ENCODE measurements around the gene EFNA2.

EFNA2 gene

DNA sequence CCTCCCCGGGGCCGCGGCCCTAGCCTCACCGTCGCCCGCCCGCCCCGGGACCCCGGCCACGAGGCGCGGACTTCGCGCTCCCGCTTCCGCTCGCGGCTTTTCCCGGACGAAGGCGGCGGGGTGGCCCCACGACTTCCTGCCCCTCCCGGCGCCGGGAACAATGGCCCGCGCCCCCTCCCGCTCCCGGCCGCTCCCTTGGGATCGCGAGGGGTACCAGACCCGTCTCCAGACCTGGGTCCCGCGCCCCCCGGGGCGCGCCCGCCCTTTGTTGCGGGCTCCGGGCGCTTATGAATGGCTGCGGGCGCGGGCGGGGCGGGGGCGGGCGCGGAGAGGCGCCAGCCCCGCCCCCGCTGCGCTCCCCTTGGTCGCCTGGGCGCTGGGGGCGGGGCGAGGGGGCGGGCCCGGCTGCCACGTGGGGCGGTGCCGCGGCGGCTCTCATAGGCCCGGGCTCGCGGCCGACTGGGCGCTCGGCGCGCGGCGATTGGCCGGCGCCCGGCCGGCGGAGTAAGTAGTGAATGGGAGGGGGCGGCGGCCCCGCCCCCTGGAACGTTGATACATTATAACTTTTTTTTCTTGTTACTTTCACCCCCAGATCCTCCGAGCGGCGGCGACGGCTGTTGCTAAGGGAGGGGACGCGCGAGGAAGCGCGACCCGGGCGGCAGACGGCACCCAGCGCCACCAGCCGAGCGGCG is 36.2 kb upstream of the EFNA2 start:
- Histone ChIP-seq H4K20me1 (ENCODE audit: control insufficient read depth, insufficient read depth, low read depth, low read length) (peaks cover 9% of the 10 kb centered on the region; the same call in 1 of the 2 replicates), H3K4me3 (ENCODE audit: low read length) (peak overlapping the region; percentile 96), H3K9me2 (replicated peaks; ENCODE audit: control insufficient read depth, low read length) (no peaks in the 10 kb centered on the region), H3K27ac (ENCODE audit: low read depth, low read length) (peak overlapping the region; percentile 94), H3K4me1 (ENCODE audit: control insufficient read depth, low read length) (peaks cover 48% of the 10 kb centered on the region), H3K36me3 (ENCODE audit: control insufficient read depth, low read length) (peaks cover 61% of the 10 kb centered on the region), H3K27me3 (ENCODE audit: control insufficient read depth, low read length) (no peaks in the 10 kb centered on the region), H3K4me2 (ENCODE audit: low read length) (peak overlapping the region; percentile 69), H3F3A (ENCODE audit: control insufficient read depth, insufficient read depth) (peaks cover 16% of the 10 kb centered on the region), H3K9me3 (ENCODE audit: control insufficient read depth, insufficient read depth, low read length) (no peaks in the 10 kb centered on the region), H3K79me2 (ENCODE audit: control insufficient read depth, low read length) (peaks cover 63% of the 10 kb centered on the region)
- TF ChIP-seq EZH2phosphoT487 (IDR thresholded peaks at IDR 0.05; ENCODE audit: borderline replicate concordance, low read length) (no peak), CTCF (IDR thresholded peaks at IDR 0.05; ENCODE audit: low read depth, low read length, poor library complexity, severe bottlenecking) (no peak)

GRCh38 chr19:1249990-1250436 is 35.7 kb upstream of the EFNA2 start:
- peaks cover 16% of the 10 kb centered on the region for H3F3A ChIP-seq (ENCODE audit: control insufficient read depth, insufficient read depth)
- peaks cover 62% of the 10 kb centered on the region for H3K36me3 ChIP-seq (ENCODE audit: control insufficient read depth, low read length)
- H3K27me3 ChIP-seq (ENCODE audit: control insufficient read depth, low read length): no peaks in the 10 kb centered on the region
- H3K4me2 ChIP-seq (ENCODE audit: low read length): peak overlapping the region; percentile 69
- peaks cover 63% of the 10 kb centered on the region for H3K79me2 ChIP-seq (ENCODE audit: control insufficient read depth, low read length)
- no peaks in the 10 kb centered on the region for H3K9me2 ChIP-seq (replicated peaks; ENCODE audit: control insufficient read depth, low read length)
- no peaks in the 10 kb centered on the region for H3K9me3 ChIP-seq (ENCODE audit: control insufficient read depth, insufficient read depth, low read length)
- H4K20me1 ChIP-seq (ENCODE audit: control insufficient read depth, insufficient read depth, low read depth, low read length): peaks cover 11% of the 10 kb centered on the region; the same call in 1 of the 2 replicates
- H3K27ac ChIP-seq (ENCODE audit: low read depth, low read length): peak overlapping the region; percentile 94
- TF ChIP-seq CTCF (IDR thresholded peaks at IDR 0.05; ENCODE audit: low read depth, low read length, poor library complexity, severe bottlenecking): no peak
- TF ChIP-seq EZH2phosphoT487 (IDR thresholded peaks at IDR 0.05; ENCODE audit: borderline replicate concordance, low read length): no peak
- peak overlapping the region; percentile 96 for H3K4me3 ChIP-seq (ENCODE audit: low read length)
- peaks cover 48% of the 10 kb centered on the region for H3K4me1 ChIP-seq (ENCODE audit: control insufficient read depth, low read length)

DNA sequence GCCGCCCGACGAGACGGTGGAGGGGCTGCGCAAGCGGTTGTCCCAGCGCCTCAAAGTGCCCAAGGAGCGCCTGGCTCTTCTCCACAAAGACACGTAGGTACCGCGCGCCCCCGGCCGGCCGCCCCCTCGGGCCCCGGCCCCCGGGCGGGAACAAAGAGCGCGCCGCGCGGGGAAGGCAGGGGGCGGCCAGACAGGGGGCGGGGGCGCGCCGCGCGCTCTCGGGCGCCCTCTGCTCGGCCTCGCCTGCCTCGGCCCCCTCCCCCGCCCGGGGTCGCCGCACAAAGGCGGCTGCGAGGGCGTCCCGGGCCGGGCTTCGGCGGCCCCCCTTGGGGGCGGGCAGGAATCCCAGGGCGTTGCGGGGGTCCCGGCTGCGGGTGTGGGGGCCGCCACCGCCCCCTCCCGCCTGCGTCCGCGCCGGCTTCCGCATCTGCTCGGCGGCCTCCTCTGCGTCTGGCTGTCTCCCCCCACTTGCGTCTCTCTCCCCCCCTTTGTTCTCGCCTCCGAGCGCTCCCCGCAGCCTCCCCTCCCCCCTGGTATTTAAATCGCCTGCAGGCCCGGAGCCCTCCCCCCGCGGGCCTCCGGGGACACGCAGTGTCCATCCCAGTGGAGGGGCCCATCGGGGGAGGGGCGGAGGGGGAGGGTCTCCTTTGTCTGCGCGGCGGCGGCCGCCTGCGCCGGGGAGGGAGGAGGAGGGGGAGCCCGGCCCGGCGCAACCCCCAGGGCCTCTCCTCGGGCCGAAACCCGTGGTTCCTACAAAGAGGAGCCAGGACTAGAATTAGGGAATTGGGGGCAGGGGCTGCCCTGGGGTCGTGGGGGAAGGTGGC is 35.0 kb upstream of the EFNA2 start:
- Histone ChIP-seq H3F3A (ENCODE audit: control insufficient read depth, insufficient read depth) (peaks cover 16% of the 10 kb centered on the region), H3K4me3 (ENCODE audit: low read length) (peak overlapping the region; percentile 96), H3K27ac (ENCODE audit: low read depth, low read length) (peak overlapping the region; percentile 94), H3K4me2 (ENCODE audit: low read length) (peak overlapping the region; percentile 94), H3K9me2 (replicated peaks; ENCODE audit: control insufficient read depth, low read length) (no peaks in the 10 kb centered on the region), H3K27me3 (ENCODE audit: control insufficient read depth, low read length) (no peaks in the 10 kb centered on the region), H4K20me1 (ENCODE audit: control insufficient read depth, insufficient read depth, low read depth, low read length) (peaks cover 11% of the 10 kb centered on the region; the same call in 1 of the 2 replicates), H3K36me3 (ENCODE audit: control insufficient read depth, low read length) (peaks cover 63% of the 10 kb centered on the region), H3K4me1 (ENCODE audit: control insufficient read depth, low read length) (peaks cover 50% of the 10 kb centered on the region), H3K79me2 (ENCODE audit: control insufficient read depth, low read length) (peaks cover 64% of the 10 kb centered on the region), H3K9me3 (ENCODE audit: control insufficient read depth, insufficient read depth, low read length) (no peaks in the 10 kb centered on the region)
- TF ChIP-seq EZH2phosphoT487 (IDR thresholded peaks at IDR 0.05; ENCODE audit: borderline replicate concordance, low read length) (no peak), CTCF (IDR thresholded peaks at IDR 0.05; ENCODE audit: low read depth, low read length, poor library complexity, severe bottlenecking) (no peak)

Measured in DOHH2 (cell line).